Keratinocyte (primary cell): Measurements from ENCODE around the gene DUSP2.

Experiments used
- EZH2 ChIP-seq: IDR thresholded peaks from one replicate; pipeline ENCODE4 v1.6.1; 2012; ENCODE audit warnings: inconsistent platforms, mild to moderate bottlenecking, low read length, moderate library complexity
- TF ChIP-seq, protein P1 (sequence below), 3 experiments: IDR thresholded peaks in 1 of 3; conservative IDR thresholded peaks in 1 of 3; optimal IDR thresholded peaks in 1 of 3; 2 replicates in 2 of 3; 3 replicates in 1 of 3; pipeline versions ENCODE3 to v1.5.1; 2011; ENCODE audit warnings: low read length in 3 of 3, mild to moderate bottlenecking in 3 of 3, moderate library complexity in 2 of 3, control low read depth in 1 of 3, inconsistent platforms in 1 of 3; ENCODE audit not compliant: insufficient read depth in 2 of 3; ENCODE audit errors: extremely low read depth in 1 of 3

DNA sequence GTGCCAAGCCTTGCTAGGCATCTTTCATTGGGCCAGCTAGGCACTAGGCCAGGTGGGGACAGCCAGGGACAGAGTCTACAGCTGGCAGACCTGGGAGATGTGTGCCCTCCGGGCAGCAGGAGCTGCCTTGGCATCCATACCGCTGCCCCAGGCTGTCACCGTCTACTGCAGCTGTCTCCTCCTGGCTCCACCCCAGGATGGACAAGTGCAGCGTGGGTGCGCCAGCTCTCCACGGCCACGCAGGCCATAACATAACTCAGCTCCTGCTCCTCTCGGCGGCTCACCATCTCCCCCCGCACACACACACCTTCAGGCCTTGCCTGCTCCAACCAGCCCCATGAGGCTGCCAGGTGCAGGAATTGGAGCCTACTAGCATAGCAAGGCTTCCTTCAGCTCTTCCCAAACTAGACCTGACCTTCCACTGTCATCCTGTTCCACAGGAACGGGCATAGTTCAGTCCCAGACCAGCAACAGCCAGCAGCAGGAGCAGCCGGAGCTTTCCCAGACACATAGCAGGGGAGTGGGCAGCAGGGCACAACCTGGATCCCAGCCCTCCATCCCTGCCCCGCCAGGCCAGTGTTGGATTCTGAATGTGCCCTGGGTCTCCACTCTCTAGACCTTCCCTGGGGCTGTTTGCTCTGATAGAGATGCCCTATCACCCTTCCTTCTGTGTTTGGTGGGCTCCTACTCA is 26.4 kb downstream of the DUSP2 start:
- TF ChIP-seq, protein P1, sequence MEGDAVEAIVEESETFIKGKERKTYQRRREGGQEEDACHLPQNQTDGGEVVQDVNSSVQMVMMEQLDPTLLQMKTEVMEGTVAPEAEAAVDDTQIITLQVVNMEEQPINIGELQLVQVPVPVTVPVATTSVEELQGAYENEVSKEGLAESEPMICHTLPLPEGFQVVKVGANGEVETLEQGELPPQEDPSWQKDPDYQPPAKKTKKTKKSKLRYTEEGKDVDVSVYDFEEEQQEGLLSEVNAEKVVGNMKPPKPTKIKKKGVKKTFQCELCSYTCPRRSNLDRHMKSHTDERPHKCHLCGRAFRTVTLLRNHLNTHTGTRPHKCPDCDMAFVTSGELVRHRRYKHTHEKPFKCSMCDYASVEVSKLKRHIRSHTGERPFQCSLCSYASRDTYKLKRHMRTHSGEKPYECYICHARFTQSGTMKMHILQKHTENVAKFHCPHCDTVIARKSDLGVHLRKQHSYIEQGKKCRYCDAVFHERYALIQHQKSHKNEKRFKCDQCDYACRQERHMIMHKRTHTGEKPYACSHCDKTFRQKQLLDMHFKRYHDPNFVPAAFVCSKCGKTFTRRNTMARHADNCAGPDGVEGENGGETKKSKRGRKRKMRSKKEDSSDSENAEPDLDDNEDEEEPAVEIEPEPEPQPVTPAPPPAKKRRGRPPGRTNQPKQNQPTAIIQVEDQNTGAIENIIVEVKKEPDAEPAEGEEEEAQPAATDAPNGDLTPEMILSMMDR (optimal IDR thresholded peaks at IDR 0.05 in 1 of 3, IDR thresholded peaks at IDR 0.05 in 1 of 3, conservative IDR thresholded peaks at IDR 0.05 in 1 of 3; ENCODE audit: extremely low read depth in 1 of 3, insufficient read depth in 2 of 3, low read length in 3 of 3) = no peak
- no peak for TF ChIP-seq EZH2
